Tibial nerve (tissue), 4 donors: ENCODE measurements around the gene NDFIP2. TPM values are rescaled to one million over a fixed set of nuclear protein-coding genes. Genes with fewer than 3 reads are reported as not detected.
A peak's percentile ranks its signal among the peaks of the same experiment; 100 is the strongest.

ENCODE experiments used
- DNase-seq, 2 donors: peaks; one replicate each; pipeline ENCODE4 v3.0.0-alpha.2; 2019; ENCODE audit warnings: low spot score in 2 of 2
- H3K27ac ChIP-seq, 4 donors: fragments of 200-600 bp; sonication (generic) in 3 of 4; one replicate each; pipeline ENCODE4 v1.5.1; 2017 to 2019; ENCODE audit warnings: mild to moderate bottlenecking in 1 of 4
- H3K27me3 ChIP-seq, 2 donors: fragments of 200-600 bp; sonication (generic) in 1 of 2; one replicate each; pipeline versions ENCODE4 v1.5.1 to v1.6.0; 2017 to 2019
- H3K36me3 ChIP-seq, 3 donors: fragments of 200-600 bp; sonication (generic); one replicate each; pipeline ENCODE4 v1.5.1; 2018 to 2019
- H3K4me1 ChIP-seq, 4 donors: fragments of 200-600 bp; sonication (generic) in 3 of 4; one replicate each; pipeline ENCODE4 v1.5.1; 2017 to 2019
- H3K4me3 ChIP-seq, 4 donors: fragments of 200-600 bp; sonication (generic) in 3 of 4; one replicate each; pipeline ENCODE4 v1.5.1; 2017 to 2019; ENCODE audit warnings: mild to moderate bottlenecking in 1 of 4, moderate library complexity in 1 of 4
- H3K9me3 ChIP-seq, 4 donors: fragments of 200-600 bp; sonication (generic) in 3 of 4; one replicate each; pipeline ENCODE4 v1.5.1; 2017 to 2019
- EP300 ChIP-seq, 2 donors: sonication (generic); formaldehyde crosslinking; IDR thresholded peaks; one replicate each; pipeline ENCODE4 v1.6.1; 2017; ENCODE audit warnings: antibody characterized with exemption in 2 of 2, mild to moderate bottlenecking in 1 of 2
- POLR2A ChIP-seq, 2 donors: fragments of 450-650 bp; IDR thresholded peaks; one replicate each; pipeline ENCODE4 v1.6.1; 2017; ENCODE audit warnings: antibody characterized with exemption in 2 of 2, mild to moderate bottlenecking in 2 of 2, moderate library complexity in 2 of 2
- WGBS, 2 donors: methylation state at CpG; one replicate each; pipeline ENCODE4 v1.1.5; 2018; 5-methylcytosine and 5-hydroxymethylcytosine counted together
- total RNA-seq, 4 donors: library from RNA; depleted of rRNA; stranded (reverse); fragments of >200 nt; gene quantifications; one replicate each; pipeline ENCODE4 v1.1.0, GENCODE V29; 2016
- TF ChIP-seq, protein P1 (sequence below), 5 experiments: fragments of 200-600 bp in 3 of 5; fragments of 450-650 bp in 2 of 5; sonication (generic) in 3 of 5; IDR thresholded peaks; one replicate each; pipeline ENCODE4 v1.5.1; 2016 to 2019; ENCODE audit warnings: antibody characterized with exemption in 5 of 5, mild to moderate bottlenecking in 3 of 5, moderate library complexity in 2 of 5

NDFIP2 gene
- total RNA-seq, 4 donors from 2014 or later: 17.9 to 20.7 (median 19.0) TPM

DNA sequence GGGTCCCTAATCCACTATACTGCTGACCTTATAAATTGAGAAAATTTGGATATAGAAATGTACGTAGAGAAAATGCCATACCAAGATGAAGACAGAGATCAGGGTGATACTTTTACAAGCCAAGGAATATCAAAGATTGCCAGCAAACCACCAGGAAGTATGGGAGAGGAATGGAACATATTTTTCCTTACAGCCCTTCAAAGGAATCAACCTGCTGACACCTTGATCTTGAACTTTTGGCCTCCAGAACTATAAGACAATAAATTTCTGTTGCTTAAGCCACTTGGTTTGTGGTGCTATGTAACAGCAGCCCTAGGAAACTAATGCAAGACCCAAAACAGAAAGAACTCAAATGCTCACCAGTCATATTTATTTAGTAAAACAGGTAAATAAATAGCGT, 10.3 kb upstream of the NDFIP2 start:
- WGBS, 2 donors: 93 to 94% methylated on average over 2 of the region's 2 CpGs
- H3K4me1 ChIP-seq: no peaks in the 10 kb centered on the region
- DNase-seq: no peak
- H3K27me3 ChIP-seq: no peaks in the 10 kb centered on the region
- no peak overlapping the region for H3K27ac ChIP-seq
- H3K9me3 ChIP-seq: peaks cover 0 to 4% (median 0%) of the 10 kb centered on the region in 4 donors
- TF ChIP-seq POLR2A (IDR thresholded peaks at IDR 0.05) (no peak), EP300 (IDR thresholded peaks at IDR 0.05) (no peak)
- TF ChIP-seq, protein P1, sequence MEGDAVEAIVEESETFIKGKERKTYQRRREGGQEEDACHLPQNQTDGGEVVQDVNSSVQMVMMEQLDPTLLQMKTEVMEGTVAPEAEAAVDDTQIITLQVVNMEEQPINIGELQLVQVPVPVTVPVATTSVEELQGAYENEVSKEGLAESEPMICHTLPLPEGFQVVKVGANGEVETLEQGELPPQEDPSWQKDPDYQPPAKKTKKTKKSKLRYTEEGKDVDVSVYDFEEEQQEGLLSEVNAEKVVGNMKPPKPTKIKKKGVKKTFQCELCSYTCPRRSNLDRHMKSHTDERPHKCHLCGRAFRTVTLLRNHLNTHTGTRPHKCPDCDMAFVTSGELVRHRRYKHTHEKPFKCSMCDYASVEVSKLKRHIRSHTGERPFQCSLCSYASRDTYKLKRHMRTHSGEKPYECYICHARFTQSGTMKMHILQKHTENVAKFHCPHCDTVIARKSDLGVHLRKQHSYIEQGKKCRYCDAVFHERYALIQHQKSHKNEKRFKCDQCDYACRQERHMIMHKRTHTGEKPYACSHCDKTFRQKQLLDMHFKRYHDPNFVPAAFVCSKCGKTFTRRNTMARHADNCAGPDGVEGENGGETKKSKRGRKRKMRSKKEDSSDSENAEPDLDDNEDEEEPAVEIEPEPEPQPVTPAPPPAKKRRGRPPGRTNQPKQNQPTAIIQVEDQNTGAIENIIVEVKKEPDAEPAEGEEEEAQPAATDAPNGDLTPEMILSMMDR (IDR thresholded peaks at IDR 0.05): no peak
- H3K4me3 ChIP-seq: no peak overlapping the region
- H3K36me3 ChIP-seq: no peaks in the 10 kb centered on the region

DNA sequence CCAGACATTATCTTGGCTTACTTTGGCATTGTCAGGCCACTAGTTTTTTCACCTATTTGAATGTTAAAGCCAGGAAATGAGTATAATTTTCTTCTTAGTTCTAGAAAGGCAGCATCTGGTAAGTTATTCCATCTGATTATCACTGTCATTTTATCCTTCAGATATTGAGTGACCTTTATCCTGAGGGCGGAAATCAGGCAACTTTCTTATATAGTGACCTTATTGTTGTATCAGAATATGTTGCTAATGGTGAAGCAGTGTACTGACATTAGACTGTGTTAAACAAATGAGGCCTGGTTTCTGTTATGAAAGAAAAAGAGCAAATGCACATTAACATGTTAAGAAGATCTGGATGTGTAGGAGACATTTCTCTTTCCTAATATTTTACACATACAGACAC, 5.4 kb upstream of the NDFIP2 start:
- peaks cover 0 to 4% (median 0%) of the 10 kb centered on the region in 4 donors for H3K9me3 ChIP-seq
- WGBS, 2 donors: 64 to 69% methylated on average over 1 of the region's 1 CpG
- peaks cover 0 to 9% (median 0%) of the 10 kb centered on the region in 4 donors for H3K4me1 ChIP-seq
- DNase-seq: no peak
- no peak overlapping the region for H3K4me3 ChIP-seq
- no peak overlapping the region for H3K27ac ChIP-seq
- TF ChIP-seq POLR2A (IDR thresholded peaks at IDR 0.05) (no peak), EP300 (IDR thresholded peaks at IDR 0.05) (no peak)
- TF ChIP-seq, protein P1 (IDR thresholded peaks at IDR 0.05): no peak
- no peaks in the 10 kb centered on the region for H3K36me3 ChIP-seq
- H3K27me3 ChIP-seq: no peaks in the 10 kb centered on the region

DNA sequence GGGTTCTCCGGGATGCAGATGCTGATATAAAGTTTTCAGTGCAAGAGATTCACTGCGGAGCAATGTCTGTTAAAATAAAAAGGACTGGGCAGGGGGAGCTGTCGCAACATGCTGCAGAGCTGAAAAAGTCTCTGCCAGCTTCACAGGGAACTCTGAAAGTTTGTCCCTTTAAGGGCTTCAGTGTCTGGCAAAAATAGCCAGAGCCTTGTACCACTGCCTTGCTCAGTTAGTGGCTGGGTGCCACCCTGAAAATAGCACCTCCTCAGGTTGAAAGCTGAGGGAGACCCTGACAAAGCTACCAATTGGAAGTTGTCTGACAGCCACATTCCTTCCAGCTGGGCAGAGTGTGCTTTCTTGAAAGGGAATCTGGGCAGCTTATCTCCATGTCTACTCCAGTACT, 3.0 kb upstream of the NDFIP2 start:
- H3K4me3 ChIP-seq: no peak overlapping the region
- 56 to 64% methylated on average over 3 of the region's 3 CpGs for WGBS, 2 donors
- no peak for DNase-seq
- H3K27me3 ChIP-seq: no peaks in the 10 kb centered on the region
- TF ChIP-seq, protein P1 (IDR thresholded peaks at IDR 0.05): no peak
- no peak for TF ChIP-seq POLR2A (IDR thresholded peaks at IDR 0.05)
- no peak for TF ChIP-seq EP300 (IDR thresholded peaks at IDR 0.05)
- H3K27ac ChIP-seq: no peak overlapping the region
- H3K36me3 ChIP-seq: no peaks in the 10 kb centered on the region
- peaks cover 0 to 23% (median 9%) of the 10 kb centered on the region in 4 donors for H3K4me1 ChIP-seq
- peaks cover 0 to 4% (median 0%) of the 10 kb centered on the region in 4 donors for H3K9me3 ChIP-seq

DNA sequence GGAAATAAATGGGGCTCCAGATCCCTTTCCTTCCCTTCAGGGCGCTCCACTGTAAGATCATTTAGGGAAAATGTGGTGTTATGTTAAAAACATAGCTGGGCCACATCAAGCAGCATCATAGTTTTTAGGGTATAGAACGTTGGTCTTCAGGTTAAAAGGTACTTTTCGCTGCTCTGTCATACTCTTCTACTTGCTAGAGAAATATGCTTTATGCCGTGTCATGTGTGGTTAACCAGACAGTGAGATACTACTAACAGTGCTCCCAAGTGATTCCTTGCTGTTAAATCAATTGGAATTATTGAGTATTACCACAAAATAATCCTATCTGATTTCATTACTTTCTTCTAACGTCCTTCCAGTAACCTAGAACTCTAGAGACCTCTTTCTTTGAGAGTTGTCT, 1.1 kb upstream of the NDFIP2 start:
- H3K27ac ChIP-seq: no peak overlapping the region
- no peak for DNase-seq
- H3K9me3 ChIP-seq: peaks cover 0 to under 1% (median 0%) of the 10 kb centered on the region in 4 donors
- peaks cover 0 to 43% (median 12%) of the 10 kb centered on the region in 4 donors for H3K4me1 ChIP-seq
- TF ChIP-seq POLR2A (IDR thresholded peaks at IDR 0.05) (no peak), EP300 (IDR thresholded peaks at IDR 0.05) (no peak)
- TF ChIP-seq, protein P1 (IDR thresholded peaks at IDR 0.05): no peak
- 76% methylated on average over 5 of the region's 5 CpGs for WGBS, 2 donors
- no peaks in the 10 kb centered on the region for H3K36me3 ChIP-seq
- H3K4me3 ChIP-seq: no peak overlapping the region
- no peaks in the 10 kb centered on the region for H3K27me3 ChIP-seq

DNA sequence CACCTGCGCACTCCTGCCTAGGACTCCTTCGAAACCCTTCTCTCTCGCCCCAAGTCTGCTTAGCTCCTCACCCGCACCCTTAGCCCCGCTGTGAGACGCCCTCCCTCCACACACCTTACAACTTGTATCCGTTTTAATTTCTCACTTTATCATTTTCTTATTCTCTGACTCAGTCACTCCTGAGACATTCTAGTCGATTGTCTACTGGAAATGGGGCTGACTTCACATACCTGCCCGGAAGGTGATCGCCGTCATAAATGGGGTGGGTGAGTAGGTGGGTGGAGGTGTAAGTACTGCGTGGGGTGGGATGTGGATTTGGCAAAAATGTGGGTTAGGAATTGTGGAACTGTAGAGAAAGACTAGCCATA, 714 bp downstream of the NDFIP2 start:
- H3K36me3 ChIP-seq: no peaks in the 10 kb centered on the region
- TF ChIP-seq, protein P1 (IDR thresholded peaks at IDR 0.05): no peak
- TF ChIP-seq POLR2A (IDR thresholded peaks at IDR 0.05) (no peak), EP300 (IDR thresholded peaks at IDR 0.05) (no peak)
- peak overlapping the region in 3 of 4 donors; percentile 66 to 82 (median 79) for H3K27ac ChIP-seq
- no peak for DNase-seq
- H3K4me3 ChIP-seq: peak overlapping the region; percentile 60 to 83 (median 74)
- H3K9me3 ChIP-seq: no peaks in the 10 kb centered on the region
- no peaks in the 10 kb centered on the region for H3K27me3 ChIP-seq
- WGBS, 2 donors: 1% methylated on average over 12 of the region's 12 CpGs
- peaks cover 0 to 51% (median 13%) of the 10 kb centered on the region in 4 donors for H3K4me1 ChIP-seq
